Glomerular visceral epithelial cell (primary cell): ENCODE measurements around the gene SNORC.
A peak's percentile ranks its signal among the peaks of the same experiment; 100 is the strongest.
"Not testable (repeated sequence)": the region's sequence is repeated elsewhere in the genome, so short reads cannot be mapped to it uniquely, and the experiment has no call there.

Experiments
- DNase-seq: peaks from one replicate; pipeline ENCODE4 v3.0.0-alpha.2; 2016; ENCODE audit errors: extremely low spot score

The SNORC gene

DNA sequence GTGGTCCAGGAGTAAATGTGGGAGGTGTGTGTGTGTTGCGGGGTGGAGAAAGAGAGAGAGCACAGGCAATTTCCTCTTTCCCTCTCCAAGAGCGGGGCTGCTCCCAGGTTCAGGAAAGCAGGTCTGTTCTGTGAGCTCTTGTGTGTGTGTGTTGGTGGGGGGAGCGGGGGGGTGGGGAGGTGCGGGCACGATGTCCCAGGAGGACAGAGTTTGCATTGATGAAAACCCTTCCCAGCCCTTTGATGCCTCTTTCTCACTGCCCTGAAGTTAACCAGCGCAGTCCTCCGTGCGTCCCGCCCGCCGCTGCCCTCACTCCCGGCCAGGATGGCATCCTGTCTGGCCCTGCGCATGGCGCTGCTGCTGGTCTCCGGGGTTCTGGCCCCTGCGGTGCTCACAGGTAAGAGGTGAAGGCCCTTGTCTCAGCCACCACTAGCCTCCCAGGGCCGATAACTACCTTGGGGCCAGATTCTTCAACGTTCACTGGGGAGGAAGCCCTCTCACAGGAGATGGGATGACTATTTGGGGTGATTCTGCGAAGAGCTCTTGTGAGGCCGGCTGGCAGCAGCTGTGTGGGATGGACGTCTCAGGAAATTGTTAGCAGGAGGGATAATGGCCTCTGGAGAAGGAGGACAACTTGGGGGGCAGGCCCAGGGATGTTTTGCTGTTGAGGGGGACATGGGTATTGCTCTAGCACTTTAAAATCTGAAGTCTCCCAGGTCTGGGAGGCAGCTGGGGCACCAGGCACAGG, at the start of gene SNORC:
TSS of gene SNORC (plus strand) at position 247 of the 748 bp plus-strand sequence. CDS start at position 325, 78 bp downstream.
- no peak for DNase-seq

DNA sequence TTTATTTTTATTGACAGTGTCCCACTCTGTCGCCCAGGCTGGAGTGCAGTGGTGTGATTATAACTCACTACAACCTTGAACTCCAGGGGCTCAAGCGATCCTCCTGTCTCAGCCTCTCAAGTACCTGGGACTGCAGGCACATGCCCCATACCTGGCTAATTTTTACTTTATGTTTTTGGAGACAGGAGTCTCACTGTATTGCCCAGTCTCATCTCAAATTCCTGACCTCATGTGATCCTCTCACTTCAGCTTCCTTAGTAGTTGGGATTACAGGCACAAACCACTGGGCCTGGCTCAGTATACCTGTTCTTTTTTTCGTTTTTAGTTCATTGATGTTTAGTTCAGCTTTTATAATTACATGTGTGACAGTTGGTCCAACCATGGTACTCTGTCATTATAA, 40.1 kb upstream of the SNORC start:
- DNase-seq, result no peak

DNA sequence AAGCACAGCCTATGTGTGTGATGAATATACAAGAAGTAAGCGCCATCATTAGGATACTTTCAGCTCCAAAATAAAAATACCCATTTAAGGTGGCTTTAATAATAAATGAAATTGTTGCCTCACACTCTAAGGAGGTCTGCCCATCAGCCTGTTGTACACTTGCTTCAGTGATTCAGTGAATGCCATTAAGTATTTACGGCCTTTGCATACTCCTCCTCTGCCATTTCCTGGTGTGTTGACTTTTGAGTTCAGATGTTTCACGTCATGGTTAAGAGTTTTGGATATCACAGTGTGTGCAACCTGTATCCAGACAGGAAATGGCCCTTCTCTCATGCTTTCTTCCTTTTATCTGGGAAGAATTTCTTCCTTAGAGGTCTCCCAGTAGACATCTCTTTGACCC, 38.6 kb upstream of the SNORC start:
- DNase-seq, result peak; percentile 9

DNA sequence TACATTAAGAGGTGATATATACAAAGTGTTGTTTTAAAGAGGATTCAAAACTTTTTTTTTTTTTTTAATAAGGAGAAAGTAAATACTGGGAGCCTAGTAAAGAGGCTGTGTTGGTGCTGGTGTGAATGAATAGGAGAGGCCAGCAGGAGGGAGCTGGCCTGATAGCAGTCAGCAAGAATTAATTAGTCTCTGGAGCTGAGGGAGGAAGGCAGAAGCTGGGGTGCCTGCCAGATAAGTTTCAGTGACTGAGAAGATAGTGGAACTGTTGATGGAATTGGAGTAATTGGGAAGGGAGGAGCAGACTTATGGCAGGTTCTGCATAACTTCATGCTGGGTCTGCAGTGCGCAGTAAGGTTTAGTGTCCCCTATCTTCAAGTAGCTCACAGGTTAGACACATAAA, 36.2 kb upstream of the SNORC start:
- no peak for DNase-seq

DNA sequence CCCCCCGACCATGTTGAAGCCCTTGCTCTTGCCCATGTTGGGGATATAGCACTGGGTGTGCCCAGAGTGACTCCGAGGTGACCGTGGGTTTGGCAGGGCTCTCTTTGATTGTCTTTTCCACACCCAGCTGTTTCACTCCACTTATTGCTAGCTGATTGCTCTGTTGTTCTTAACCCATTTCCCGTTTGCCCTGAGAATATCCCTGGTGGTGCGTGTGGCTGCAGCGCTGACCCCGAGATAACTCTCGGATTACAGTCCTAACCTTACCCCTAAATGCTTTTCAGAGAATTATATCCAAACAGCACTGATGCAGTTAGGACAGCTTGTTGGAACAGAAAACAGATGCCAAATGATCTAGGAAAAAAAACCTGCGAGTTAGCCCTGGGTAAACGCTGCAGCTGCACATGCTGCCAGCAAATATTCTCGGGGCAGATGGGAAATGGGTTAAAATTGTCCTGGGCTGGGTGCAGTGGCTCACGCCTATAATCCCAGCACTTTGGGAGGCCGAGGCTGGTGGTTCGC, 34.3 kb upstream of the SNORC start:
- DNase-seq, result no peak

DNA sequence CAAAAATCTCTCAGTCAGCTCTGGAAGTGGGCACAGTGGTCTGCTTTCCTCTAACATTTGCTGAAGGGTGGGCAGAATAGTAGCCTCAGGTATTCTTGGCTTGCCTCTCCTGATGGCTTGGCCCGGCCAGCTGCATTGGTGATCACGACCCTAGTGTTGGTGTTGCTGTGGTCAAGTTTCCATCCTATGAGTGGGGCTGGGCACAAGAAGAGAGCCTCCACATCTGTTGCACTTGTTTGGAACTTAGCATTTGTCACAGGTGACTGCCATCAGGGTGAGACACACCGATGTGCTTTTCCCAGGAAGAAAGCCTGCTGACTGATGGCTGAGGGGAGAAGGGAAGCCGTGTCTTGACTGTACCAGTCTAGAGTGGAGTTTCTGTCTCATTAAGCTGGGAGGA, 33.1 kb upstream of the SNORC start:
- DNase-seq, result no peak

DNA sequence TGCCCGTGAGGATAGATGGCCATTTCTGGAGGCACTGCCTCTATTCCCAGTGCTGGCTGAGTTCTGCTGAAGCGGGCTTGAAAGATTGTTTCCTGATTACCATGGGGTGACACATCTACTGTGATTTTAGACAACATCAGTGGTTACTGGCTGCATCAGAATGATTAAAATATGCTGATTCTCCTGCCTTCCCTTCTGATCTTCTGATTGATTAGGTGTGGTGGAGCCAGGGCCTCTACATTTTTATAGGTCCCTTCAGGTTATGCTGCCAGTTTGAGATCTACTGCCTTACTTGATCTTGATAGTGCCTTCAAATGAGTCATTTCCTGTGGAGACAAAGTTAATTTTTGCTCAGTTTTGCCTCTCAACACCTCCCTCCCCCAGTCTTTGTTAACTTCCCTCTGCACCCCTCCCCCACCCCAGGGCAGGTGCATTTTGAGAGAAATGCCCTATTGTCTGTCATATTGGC, 31.6 kb upstream of the SNORC start:
- peak; percentile 53 for DNase-seq

DNA sequence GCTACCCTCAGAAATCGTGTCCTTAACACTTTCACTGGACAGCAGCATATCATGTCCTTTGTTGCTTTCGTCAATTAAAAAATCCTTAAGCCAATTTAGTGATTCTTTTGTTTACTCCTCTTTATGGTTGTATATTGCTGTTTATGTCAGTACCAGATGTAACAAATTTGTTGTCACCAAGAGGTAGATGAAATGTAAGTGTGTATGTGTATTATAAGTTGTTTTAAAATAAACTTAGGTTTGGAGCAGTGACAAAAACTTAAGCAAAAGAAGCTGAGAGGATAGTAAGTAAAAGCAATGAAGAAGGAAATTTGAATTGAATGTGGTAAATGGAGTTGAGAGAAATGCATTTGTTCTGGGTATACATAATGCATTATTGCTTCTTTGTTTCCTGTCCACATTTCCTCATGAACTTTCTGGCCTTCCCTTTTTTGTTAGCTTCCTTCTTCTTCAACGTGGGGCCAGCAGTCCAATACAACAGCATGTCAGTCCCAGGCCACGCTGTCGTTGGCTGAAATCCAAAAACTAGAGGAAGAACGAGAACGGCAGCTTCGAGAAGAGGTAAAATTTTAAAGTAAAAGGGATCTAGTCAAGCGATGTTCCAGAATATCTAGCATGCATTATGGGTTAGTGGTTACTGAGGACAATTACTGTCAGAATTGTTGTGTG, 30.5 kb upstream of the SNORC start:
- no peak for DNase-seq

DNA sequence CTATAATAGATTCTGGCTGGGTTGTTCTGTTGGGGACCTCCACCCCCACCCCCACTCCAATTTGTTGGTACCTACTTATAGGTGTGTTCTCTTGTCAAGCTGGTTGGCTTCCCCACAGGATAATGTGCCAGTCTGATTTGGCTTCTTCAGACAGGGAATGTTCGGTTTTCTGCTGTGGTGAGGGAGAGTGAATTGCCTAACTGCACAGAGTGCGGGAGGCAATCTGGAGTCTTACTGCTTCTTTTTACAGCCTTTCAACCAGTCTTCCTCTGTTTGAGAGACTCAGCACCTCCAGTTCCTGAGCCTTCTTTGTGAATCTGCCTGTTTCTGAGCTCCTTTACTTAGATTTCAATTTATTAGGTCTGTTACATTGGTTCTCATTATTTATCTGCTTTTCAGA, 27.4 kb upstream of the SNORC start:
- DNase-seq, result no peak

DNA sequence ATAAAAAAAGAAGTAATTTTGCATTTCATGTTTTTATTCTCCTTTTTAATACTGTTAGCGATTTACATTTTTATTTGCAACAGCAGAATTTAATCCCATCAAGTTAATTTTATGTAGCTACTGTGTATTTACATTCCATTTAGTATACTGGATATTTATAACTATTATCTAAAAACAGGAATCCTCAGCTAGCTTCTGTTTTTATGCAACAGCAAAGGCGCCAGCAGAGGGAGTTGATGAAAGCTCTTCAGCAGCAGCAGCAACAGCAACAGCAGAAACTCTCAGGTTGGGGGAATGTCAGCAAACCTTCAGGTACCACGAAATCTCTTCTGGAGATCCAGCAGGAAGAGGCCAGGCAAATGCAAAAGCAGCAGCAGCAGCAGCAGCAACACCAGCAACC, 26.2 kb upstream of the SNORC start:
- no peak for DNase-seq

DNA sequence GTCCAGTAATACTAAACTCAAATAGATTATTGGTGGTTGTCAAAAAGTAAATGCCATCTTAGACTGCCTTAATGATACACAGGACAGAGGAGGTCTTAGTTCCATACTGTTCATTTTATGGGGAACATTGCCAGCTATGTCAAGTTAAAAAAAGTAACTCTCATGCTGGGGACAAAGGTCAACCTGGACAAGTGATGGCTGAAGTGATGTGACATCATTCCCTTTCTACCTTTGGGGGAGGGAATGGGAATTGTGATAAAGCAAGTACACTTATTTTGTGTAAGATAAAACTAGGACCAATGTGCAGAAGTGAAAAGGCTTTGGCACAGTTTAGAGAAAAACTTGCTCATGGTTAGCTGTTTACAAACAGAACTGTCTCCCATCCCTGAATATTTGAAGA, 24.0 kb upstream of the SNORC start:
- DNase-seq, result no peak

DNA sequence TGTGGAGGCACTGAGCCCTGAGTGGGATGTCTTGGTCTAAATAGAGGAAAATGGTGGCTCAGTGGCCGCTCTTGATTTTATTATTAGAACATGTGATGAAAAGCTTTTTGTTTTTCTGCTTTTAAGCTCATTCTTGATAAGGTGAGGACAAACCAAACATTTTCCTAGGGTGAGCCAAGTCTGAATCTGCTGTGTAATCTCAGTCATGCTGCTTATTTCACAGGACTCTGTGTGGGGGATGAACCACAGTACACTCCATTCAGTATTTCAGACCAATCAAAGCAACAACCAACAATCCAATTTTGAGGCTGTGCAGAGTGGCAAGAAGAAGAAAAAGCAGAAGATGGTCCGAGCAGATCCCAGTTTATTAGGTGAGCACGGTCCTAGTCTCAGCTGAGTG, 20.0 kb upstream of the SNORC start:
- no peak for DNase-seq

DNA sequence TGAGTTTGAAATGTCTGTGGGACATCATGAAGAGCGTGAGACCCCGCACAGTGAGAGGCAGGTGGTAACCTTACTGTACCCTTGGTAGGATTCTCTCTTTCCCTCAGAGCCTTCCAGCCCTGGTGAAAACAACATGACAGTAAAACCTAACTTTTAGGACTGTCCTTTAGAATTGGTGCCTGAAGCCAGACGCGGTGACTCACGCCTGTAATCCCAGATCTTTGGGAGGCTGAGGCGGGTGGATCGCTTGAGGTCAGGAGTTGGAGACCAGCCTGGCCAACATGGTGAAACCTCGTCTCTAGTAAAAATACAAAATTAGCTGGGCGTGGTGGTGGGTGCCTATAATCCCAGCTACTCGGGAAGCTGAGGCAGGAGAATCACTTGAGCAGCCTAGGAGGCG, 18.0 kb upstream of the SNORC start:
- DNase-seq, result not testable (repeated sequence)

DNA sequence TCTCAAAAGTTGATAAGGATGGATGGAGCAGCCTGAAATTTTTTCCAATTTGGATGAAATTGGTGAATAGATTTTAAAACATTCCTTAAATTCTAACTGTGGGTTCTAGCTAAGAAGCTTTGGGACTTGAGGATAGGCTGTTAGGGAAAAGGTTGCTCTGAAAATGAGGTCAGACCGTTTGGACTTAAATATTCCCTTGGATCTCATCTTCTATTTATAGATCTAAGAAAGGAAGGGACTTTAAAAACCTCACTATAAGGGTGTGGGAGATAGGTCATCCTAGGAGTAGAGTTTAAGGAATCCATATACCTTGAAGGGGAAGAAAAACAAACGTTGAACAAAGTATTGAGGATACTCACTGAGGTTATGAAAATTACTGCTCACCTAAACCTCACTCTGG, 17.4 kb upstream of the SNORC start:
- no peak for DNase-seq

DNA sequence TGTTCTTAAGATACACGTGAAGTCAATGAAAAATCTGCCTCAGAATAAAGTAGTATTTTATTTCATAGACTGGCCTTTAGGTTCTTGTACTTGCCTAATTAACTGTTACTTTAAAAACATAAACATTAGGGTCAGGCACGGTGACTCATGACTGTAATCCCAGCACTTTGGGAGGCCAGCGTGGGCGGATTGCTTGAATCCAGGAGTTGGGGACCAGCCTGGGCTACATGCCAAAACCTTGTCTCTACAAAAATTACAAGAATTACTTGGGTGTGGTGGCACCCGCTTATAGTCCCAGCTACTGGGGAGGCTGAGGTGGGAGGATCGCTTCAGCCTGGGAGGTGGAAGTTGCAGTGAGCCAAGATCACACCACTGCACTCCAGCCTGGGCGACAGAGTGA, 16.0 kb upstream of the SNORC start:
- peak; percentile 68 for DNase-seq

DNA sequence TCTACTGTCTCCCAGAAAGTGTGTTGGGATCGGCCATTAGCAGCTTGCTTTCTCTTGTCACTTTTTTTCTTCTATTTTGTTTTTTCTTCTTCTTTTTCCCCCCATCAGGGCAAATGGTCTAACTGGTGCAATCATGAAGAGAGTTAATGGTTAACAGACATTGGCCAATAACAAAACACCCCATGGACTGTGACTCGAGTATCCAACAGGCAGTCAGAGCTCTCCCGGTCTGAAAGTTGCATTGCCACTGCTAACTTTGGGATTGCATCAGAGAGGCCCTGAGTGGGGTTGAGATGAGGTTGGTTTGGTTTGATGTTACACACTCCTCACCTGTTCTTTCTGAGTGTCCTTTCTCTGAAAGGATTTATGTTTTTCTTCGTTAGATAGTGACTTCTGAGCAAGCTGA, 12.9 kb upstream of the SNORC start:
- DNase-seq, result peak; percentile 69

DNA sequence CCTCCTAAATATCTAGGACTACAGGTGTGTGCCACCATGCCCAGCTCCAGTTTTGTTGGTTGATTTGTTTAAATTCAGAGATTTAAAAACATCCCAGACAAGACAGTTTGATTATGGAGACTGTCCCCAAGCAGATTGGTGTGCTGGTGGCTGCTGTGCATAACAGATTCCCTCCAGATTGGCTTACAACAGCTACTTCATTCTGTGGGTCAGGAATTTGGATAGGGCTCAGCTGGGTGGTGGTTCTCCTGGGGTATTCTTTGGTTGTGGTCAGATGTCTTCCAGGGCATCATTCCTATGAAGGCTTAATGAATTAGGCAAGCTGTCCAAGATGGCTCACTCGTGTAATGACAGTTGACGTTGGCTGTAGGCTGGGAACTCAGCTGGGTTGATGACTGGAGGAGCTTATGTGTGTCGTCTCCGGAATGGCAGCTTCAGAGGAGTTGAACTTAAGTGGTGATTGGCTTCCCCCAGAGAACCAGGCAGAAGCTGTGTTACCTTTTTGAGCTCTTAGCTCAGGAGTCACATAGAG, 10.6 kb upstream of the SNORC start:
- no peak for DNase-seq

DNA sequence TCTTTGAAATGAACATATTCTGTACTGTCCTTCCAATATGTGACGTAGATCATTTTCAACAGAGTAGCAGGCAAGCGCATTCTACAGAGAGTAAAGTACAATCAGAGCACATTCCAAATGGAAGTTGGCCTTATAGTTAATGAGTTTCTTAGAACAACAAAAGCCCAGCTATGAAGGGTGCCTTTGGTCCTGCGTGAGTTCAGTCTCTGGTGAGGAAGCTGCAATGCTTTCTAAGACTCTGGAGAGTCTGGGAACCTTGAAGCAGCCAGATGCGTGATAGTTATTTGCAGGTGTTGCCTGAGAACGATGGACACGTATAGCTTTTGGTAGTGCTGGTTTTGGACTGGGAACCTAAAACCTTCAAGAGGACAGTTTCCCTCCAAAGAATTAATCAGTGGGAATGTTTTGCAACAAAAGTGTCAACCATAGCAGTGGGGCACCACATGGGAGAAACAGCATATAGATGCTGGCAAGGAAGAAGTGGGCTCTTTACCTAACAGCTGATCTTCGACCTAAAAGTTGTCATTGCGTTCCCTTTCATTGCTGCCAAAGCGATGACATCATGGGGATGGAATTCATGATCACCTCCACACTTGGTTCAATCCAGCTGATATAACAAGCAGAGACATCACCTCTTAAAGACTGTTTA, 9.3 kb upstream of the SNORC start:
- peak; percentile 42 for DNase-seq

DNA sequence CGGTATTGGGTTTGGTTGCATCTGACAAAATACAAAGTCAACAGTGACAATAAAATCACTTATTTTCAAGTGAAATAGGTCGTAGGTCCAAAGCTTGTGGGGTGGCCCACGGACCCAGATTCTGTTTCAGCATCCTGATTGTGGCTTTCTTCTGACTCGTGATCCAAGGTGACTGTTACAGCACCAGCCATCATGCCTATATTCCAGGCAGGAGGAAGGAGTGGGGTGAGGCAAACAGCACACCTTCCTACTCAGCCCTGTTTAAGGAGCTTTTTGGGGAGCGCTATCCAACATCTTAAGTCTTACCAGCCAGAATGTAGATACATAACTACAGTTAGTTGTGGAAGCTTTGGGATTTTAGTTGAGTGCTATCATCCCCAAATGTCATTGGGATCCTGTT, 8.7 kb upstream of the SNORC start:
- DNase-seq, result no peak

DNA sequence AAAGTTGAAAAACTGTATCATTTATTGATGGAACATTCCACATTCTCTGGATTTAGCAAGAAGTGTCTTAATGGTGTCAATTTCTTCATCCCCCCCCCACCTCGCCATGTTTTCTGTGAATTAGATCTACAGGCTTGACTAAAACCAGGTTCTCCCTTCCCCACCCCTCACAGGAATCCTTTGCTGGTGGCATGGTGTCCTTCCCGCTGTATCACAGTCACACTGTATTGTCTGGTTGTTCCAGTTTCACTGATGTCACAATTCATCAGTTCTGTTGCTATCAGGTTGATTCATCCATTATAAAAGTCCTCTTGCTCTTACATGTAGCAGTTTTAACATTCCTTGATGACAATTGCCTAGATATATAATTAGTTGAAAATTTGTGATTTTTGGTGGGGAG, 6.1 kb upstream of the SNORC start:
- DNase-seq, result no peak

DNA sequence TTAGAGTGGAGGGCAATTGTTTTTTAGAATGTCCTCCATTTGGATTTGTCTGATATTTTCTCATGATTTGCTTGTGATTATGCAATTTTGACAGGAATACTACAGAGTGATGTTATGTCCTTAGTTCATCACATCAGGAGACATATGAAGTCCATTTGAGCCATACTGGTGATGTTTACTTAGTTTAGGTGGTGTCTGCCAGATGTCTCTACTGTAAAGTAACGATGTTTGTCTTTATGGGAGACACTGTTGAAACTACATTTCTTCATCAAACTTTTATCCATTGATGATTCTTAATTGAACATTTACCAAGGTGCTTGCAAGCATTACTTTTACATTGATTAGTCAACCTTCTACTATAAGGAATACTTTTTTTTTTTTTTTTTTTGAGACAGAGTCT, 4.9 kb upstream of the SNORC start:
- DNase-seq, result no peak

DNA sequence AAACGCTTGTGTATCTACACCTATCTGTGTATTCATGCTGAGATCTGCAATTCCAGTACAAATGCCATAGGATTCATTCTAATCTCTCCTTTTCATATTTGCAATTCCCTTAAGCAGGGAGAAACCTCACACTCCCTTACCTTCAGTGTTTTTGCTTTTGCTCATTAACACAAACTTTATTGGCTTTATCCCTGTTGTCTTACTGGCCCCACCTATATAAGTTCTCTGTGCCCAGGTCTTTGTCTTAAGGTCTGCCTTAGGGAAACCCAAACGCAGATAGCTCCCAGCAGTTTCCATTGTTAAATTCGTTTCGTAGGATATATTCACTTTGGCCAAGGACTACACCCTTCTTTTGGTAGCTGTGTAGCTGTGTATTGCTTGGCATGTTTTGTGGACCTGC, 4.0 kb upstream of the SNORC start:
- no peak for DNase-seq
